ENCODE results near the gene CASP8. TPM values are rescaled to one million over a fixed set of nuclear protein-coding genes. Genes with fewer than 3 reads are reported as not detected.

CASP8 gene
- total and polyA plus RNA-seq, 7 experiments from 2014 or later, result 38.9 to 159 (median 93.2) TPM

Other genes with a start within 250 kb of the CASP8 start
- gene HYCC2, start 188.9 kb upstream of the CASP8 start, total RNA-seq, result 10 to 100 TPM; 34.8 to 38.3 (median 36.1) TPM
- gene HYCC2, start 188.9 kb upstream of the CASP8 start, polyA plus RNA-seq, result 10 to 100 TPM; 20.8 to 27.0 TPM
- 100 to 1,000 TPM in 1 of 5 experiments, 10 to 100 TPM in 4; 18.3 to 109 (median 38.3) TPM for gene NDUFB3, start 188.5 kb upstream of the CASP8 start, total RNA-seq
- 100 to 1,000 TPM; 246 to 361 TPM for gene NDUFB3, start 188.5 kb upstream of the CASP8 start, polyA plus RNA-seq
- gene CFLAR, start 144.4 kb upstream of the CASP8 start, total RNA-seq, result 100 to 1,000 TPM; 168 to 253 (median 185) TPM
- 10 to 100 TPM; 63.9 to 95.7 TPM for gene CFLAR, start 144.4 kb upstream of the CASP8 start, polyA plus RNA-seq
- 10 to 100 TPM; 29.0 to 49.8 (median 42.9) TPM for gene CASP10, start 77.4 kb upstream of the CASP8 start, total RNA-seq
- 10 to 100 TPM; 15.9 to 18.9 TPM for gene CASP10, start 77.4 kb upstream of the CASP8 start, polyA plus RNA-seq
- 1 to 10 TPM; 3.9 to 9.5 (median 7.4) TPM for gene FLACC1, start 96.8 kb downstream of the CASP8 start, total RNA-seq
- 1 to 10 TPM; 3.1 to 3.7 TPM for gene FLACC1, start 96.8 kb downstream of the CASP8 start, polyA plus RNA-seq
- gene TRAK2, start 190.9 kb downstream of the CASP8 start, total RNA-seq, result 10 to 100 TPM; 27.8 to 47.6 (median 35.2) TPM
- gene TRAK2, start 190.9 kb downstream of the CASP8 start, polyA plus RNA-seq, result 10 to 100 TPM; 27.2 to 30.7 TPM
- 10 to 100 TPM; 11.9 to 18.4 (median 16.1) TPM for gene STRADB, start 191.2 kb downstream of the CASP8 start, total RNA-seq
- 10 to 100 TPM; 31.5 to 41.4 TPM for gene STRADB, start 191.2 kb downstream of the CASP8 start, polyA plus RNA-seq

Measured in naive thymus-derived CD4-positive, alpha-beta T cell (primary cell).